ENCODE measurements around the gene FRYL.

DNA sequence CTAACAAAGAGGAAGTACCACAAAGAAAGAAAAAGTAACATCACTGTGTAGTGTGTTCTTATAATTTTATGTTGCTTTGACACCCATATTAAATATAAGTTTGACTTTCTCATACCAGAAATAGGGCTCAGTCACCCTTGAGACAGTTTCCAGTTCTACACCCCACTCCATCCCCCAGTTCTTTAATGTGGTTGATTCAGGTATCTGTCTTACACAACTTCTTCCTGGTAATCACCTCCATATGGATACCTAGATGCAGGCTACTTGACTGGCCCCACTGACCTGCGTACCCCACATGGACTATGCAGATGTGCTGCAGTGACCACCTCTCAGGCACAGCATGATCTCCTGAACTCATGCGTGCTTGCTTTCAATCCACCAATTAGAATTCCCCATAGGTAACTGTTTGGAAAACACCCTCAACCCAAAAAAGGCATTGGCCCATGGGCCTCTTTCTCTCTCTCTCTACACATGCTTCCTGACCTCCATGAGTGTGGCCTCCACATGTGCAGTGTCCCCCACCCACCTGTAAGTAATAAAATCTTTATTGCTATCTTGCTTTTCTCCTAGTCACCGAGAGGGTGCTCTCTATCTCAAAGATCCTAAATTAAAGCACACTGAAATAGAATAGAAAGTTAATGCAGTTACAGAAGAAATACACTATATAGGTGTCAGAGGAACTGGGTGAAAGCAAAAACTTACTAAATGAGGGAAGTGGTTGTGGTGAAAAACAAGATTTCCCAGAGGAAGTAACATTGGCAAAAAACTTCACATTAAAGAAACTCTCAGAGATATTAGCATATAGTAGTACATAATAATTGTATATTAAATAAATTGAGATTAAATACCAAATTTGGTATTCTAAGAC lies 191.6 kb downstream of the FRYL start:
- TF ChIP-seq POLR2A (IDR thresholded peaks at IDR 0.05), result no peak
- TF ChIP-seq, protein P1, sequence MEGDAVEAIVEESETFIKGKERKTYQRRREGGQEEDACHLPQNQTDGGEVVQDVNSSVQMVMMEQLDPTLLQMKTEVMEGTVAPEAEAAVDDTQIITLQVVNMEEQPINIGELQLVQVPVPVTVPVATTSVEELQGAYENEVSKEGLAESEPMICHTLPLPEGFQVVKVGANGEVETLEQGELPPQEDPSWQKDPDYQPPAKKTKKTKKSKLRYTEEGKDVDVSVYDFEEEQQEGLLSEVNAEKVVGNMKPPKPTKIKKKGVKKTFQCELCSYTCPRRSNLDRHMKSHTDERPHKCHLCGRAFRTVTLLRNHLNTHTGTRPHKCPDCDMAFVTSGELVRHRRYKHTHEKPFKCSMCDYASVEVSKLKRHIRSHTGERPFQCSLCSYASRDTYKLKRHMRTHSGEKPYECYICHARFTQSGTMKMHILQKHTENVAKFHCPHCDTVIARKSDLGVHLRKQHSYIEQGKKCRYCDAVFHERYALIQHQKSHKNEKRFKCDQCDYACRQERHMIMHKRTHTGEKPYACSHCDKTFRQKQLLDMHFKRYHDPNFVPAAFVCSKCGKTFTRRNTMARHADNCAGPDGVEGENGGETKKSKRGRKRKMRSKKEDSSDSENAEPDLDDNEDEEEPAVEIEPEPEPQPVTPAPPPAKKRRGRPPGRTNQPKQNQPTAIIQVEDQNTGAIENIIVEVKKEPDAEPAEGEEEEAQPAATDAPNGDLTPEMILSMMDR (IDR thresholded peaks at IDR 0.05), result no peak
